Activated effector memory CD4-positive, alpha-beta T cell treated with anti-CD3 and anti-CD28 coated beads, Interleukin-2, amount 50 U/mL, for 16 hours (primary cell): ENCODE measurements around the gene GRM8.

Experiments used
- DNase-seq: peaks from one replicate; pipeline ENCODE4 v3.0.0-alpha.2; 2020

Gene GRM8

DNA sequence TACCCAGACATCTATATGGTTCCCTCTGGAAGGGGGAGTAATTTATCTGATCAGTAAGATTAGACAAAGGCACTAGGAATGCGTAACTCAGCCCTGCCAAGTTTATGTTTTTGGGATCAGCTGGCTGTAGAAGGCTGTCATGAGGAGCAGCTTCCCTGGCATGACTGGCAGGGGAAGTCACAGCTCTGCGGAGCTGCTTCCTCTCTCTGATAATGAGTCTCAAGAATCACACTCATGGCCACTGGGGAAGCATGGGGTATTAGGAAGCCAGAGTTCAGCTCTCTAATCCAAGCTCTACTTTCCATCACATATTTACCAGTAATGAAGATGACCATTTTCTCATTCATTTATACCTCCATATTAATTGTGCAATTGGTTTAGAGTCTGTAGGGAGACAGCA, 758.9 kb downstream of the GRM8 start:
- no peak for DNase-seq

GRCh38 chr7:126489874-126490273, 762.9 kb downstream of the GRM8 start:
- no peak for DNase-seq

DNA sequence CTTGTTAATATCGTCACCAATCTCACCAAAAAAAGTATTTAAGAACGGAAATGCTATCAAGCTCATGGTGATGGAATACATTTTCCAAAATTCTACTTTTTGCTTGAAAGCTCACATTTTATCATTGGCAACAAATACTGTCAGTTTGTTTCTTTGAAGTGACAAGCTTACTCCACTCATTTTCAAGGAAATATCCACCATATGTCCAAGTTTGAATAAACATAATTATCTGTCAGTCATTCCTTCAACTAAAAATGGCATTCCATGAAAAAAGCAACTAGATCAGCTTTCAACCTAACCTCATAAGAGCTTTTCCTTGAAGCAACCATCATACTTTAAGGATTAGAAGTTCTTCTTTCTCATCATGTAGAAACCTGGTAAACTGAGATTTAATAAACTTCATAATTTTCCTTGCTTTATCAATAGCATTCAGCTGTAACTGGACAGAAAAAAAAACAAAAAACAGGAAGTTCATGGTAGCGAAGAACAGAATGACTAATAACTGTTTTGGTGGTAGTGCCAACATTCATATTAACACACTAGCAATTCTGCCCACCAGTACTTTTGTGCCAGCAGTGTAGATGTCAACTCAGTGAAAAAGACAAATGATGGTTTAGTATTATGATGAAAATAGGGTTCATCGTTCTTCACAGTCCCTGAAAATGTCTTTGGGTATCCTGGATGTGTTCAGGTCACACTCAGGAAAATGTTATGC, 764.9 kb downstream of the GRM8 start:
- DNase-seq, result no peak

DNA sequence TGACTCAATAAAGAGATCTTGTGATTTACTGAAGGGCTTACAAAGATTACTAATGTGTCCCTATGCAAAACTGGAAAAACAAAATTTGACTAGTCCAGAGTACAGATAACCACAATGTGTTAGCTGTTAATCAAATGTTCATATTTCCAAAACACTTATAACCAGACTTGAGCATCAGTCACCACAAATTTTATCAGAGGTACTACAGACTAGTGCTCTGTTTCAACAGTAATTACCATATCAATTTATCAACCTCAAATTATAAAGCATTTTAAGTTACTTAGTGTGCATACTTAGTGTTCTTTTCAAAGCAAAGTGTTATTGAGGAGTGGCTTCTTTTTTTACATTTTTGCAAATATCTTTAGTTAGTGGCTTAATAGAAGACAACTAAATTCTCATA, 765.9 kb downstream of the GRM8 start:
- no peak for DNase-seq

- no peak for DNase-seq
These were observed 767.0 kb downstream of the GRM8 start for GRCh38 chr7:126485791-126486190.

- no peak for DNase-seq
These were observed 768.8 kb downstream of the GRM8 start for GRCh38 chr7:126483972-126484371.

GRCh38 chr7:126472825-126473224, 779.9 kb downstream of the GRM8 start:
- no peak for DNase-seq

DNA sequence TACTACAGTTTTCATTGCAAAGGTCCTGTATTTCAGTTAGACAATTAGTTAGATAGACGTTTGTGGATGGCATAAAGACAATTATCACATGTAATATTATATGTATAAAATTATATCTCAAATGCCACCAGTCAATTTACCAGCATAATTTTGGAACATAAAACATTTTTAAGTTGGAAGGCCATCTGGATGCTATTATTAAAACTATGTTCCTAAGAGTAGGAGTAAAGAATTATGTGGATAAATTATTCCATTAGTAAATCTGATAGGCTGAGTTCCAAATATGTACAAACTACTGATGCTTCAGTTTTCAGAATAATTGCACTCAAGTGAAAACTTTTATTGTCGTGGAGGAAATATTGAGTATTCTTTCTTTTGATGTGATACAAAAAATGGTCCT, 790.3 kb downstream of the GRM8 start:
- no peak for DNase-seq

DNA sequence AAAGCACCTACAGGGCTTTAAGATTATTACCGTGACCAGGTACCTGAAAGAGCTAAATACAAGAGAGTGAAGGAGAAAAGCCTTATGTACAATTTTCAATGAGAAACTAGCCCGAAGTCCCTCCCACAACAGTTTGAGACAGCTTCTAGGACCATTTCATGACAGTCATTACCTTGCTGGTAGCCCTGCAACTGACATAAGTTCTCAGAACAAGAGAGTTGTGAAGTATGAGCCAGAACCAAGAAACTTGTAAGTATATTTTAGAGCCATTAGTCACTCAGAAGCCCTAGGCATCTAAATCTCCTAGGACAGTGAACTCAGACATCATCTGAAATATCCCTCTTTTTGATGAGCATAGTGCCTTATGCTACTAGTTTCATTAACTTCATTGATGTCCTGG, 792.1 kb downstream of the GRM8 start:
- DNase-seq, result no peak

DNA sequence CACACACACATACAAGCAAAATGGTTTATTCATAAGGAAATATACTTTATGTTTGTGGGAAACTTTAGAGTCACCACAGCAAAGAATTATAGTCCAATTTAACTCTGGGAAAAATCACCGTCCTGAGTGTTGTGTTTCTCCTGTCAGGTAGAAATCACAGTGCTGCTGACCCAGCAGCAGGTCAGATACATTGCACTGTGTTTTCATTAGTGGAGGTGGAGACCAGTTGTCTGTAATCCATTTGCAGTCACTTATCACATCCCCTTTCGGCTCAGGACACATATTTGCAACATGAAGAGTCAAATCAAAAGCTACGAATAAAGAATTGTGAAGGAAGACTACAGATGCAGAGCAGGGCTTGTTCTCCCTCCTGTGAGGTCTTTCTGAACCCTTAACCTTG, 799.6 kb downstream of the GRM8 start:
- DNase-seq, result no peak

GRCh38 chr7:126450269-126450671, 802.5 kb downstream of the GRM8 start:
- DNase-seq, result no peak

GRCh38 chr7:126449611-126450268, 803.0 kb downstream of the GRM8 start:
- no peak for DNase-seq

GRCh38 chr7:126447984-126448383, 804.8 kb downstream of the GRM8 start:
- DNase-seq, result no peak

- DNase-seq, result no peak
These were observed 806.8 kb downstream of the GRM8 start for GRCh38 chr7:126445991-126446390.

- no peak for DNase-seq
These were observed 808.8 kb downstream of the GRM8 start for GRCh38 chr7:126443951-126444350.

DNA sequence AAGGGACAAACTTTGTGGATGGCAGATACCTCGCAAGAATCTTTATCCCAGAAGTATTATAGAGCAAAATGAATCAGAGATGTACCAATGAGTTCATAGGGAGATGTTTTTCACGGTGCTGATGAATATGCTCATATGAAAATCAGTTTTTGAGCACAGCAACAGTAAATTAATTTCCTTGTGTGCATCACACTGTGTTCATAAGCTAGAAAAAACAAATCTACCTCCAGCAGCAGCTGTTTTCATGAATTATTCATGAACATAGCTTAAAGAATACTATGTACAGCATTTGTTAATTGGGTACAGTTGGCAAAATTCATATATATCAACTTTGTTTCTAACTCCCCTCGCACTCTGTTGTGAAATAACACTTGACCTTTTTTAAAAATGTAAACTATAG, 809.8 kb downstream of the GRM8 start:
- no peak for DNase-seq

- DNase-seq, result no peak
These were observed 811.0 kb downstream of the GRM8 start for GRCh38 chr7:126441745-126442144.

DNA sequence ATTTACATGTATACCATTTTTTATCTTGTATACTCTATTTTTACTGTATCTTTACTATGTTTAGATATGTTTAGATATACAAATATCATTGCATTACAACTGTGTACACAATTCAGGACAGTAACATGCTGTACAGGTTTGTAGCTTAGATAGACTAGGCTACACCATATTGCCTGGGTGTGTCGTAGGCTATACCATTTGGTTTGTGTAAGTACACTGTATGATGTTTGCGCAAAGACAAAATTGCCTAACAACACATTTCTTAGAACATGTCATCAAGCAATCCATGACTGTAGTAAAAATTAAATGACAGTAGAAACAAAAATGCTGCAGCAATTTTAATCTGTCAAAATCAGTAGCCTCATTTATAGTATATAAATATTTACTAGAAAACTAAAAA, 812.2 kb downstream of the GRM8 start:
- no peak for DNase-seq

DNA sequence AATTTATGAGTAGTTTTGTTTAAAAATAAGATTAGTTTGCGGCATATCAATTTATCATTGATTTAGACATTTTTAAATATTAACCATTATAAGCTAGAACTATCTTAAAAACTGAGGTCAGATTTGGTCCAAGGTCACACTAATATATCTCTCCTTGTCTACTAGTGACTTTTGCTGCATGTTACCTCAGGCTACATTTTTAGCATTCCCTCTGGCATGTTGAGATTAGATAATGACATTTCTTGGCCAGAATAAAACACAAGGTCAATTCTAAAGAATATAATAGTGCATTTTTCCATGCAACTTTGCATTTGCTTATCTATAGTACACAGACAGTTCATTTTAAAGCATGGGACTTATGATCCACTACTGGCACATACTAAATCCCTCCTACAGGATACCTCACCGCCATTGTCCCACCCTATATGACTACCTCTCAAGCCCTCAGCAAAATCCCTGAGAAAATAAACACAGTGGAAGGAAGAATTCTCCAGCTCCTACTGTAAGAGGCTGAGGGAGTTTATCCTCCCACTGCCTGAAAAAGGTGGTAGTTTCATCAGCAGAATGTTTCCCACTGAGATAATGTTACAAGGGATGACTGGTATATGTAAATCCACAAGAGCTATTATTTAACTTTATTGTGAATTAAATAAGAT, 816.4 kb downstream of the GRM8 start:
- DNase-seq, result no peak

DNA sequence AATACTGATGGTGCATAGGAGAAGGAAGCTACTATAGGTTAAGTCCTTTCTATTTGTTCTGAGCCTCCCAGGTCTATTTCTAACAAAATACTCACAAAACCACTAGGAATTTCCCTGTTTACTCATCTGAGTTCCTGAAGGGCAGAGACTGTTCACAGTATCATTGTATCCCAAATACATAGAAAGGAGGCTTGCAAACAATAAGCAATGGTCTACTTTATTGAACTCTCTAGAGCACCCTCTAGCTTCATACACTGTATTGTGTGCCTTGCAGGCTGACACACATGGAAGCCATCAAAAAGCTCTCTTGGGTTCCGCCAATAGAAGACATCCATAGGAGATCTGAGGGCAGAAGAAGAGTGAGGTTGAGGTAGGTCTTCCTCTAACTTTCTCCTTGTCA, 826.1 kb downstream of the GRM8 start:
- no peak for DNase-seq

- DNase-seq, result no peak
These were observed 827.8 kb downstream of the GRM8 start for GRCh38 chr7:126424985-126425384.

- DNase-seq, result no peak
These were observed 833.7 kb downstream of the GRM8 start for GRCh38 chr7:126419047-126419446.

GRCh38 chr7:126411821-126412383, 840.8 kb downstream of the GRM8 start:
- no peak for DNase-seq
